Measurements from ENCODE around the gene ACOT8. TPM values are rescaled to one million over a fixed set of nuclear protein-coding genes. Genes with fewer than 3 reads are reported as not detected.
"Not testable (repeated sequence)": the region's sequence is repeated elsewhere in the genome, so short reads cannot be mapped to it uniquely, and the experiment has no call there.

Gene ACOT8
- total RNA-seq (10 to 100 TPM; 28.5 to 42.5 (median 35.0) TPM), polyA plus RNA-seq (100 to 1,000 TPM in 1 of 3 donors, 10 to 100 TPM in 2; 51.0 to 131 (median 80.5) TPM)

DNA sequence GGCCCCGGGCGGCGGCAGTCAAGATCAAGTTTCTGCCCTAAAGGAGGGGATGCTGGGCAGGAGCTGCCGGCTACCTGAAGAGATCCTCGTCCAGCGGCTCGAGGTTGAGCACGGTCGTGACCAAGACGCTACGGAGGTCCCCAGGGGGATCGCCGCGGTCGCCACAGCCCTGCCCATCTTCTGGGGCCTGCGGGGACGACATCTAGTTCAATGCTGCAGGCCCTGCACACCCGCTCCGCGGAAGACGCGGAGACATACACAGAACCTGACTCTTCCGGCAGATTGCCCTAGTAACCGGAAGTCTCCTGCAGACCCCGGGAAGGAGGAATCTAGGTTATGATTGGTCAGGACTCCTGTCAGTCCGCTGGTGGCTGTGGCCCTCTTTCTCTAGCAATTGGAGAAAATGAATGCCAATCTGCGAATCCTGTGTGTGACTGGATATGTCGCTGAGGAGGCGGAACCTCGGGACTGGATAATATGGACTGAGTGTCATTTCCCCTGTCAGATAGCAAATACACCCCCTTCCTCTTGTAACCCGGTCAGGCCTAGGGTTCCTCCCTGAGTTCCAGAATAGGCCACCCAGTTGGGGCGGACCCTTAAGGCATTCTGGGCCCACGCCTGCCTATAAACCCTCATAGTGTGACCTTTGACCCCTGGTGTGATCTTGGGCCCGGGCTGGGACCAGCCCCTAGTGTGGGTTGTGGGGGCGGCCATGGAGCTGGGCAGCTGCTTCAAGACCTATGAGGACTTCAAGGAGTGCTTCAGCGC lies at the start of gene ACOT8, which contains the start of gene ZSWIM3:
Gene ACOT8, minus strand, starts transcription at position 279 of the 768 bp plus-strand sequence. Its CDS starts 77 bp downstream, at position 202.
Gene ZSWIM3, plus strand, starts transcription at position 501 of the 768 bp plus-strand sequence. Its CDS starts 212 bp downstream, at position 713.
- Histone ChIP-seq H3K4me1 (peaks cover 0 to 46% (median 34%) of the 10 kb centered on the region in 4 donors), H3K4me3 (peak within 1 kb of the TSS; percentile 57 to 91 (median 78)), H3K9me3 (no peaks in the 10 kb centered on the region), H3K27ac (peak within 1 kb of the TSS; percentile 83 to 85 (median 84)), H3K27me3 (no peaks in the 10 kb centered on the region), H3K36me3 (peaks cover 0 to 12% (median 2%) of the 10 kb centered on the region in 4 donors)
- WGBS, 2 donors = 0% methylated on average over 36 of the region's 36 CpGs
- peak; percentile 38 to 85 (median 84) for TF ChIP-seq POLR2AphosphoS5 (IDR thresholded peaks at IDR 0.05)
- TF ChIP-seq POLR2A (IDR thresholded peaks at IDR 0.05) = peak; percentile 52 to 54
- TF ChIP-seq, protein P1, sequence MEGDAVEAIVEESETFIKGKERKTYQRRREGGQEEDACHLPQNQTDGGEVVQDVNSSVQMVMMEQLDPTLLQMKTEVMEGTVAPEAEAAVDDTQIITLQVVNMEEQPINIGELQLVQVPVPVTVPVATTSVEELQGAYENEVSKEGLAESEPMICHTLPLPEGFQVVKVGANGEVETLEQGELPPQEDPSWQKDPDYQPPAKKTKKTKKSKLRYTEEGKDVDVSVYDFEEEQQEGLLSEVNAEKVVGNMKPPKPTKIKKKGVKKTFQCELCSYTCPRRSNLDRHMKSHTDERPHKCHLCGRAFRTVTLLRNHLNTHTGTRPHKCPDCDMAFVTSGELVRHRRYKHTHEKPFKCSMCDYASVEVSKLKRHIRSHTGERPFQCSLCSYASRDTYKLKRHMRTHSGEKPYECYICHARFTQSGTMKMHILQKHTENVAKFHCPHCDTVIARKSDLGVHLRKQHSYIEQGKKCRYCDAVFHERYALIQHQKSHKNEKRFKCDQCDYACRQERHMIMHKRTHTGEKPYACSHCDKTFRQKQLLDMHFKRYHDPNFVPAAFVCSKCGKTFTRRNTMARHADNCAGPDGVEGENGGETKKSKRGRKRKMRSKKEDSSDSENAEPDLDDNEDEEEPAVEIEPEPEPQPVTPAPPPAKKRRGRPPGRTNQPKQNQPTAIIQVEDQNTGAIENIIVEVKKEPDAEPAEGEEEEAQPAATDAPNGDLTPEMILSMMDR (IDR thresholded peaks at IDR 0.05) = no peak
- TF ChIP-seq EP300 (IDR thresholded peaks at IDR 0.05) = no peak
- intact Hi-C loops (cut with DNase I) = no loop called here
- peak; percentile 99 for DNase-seq

DNA sequence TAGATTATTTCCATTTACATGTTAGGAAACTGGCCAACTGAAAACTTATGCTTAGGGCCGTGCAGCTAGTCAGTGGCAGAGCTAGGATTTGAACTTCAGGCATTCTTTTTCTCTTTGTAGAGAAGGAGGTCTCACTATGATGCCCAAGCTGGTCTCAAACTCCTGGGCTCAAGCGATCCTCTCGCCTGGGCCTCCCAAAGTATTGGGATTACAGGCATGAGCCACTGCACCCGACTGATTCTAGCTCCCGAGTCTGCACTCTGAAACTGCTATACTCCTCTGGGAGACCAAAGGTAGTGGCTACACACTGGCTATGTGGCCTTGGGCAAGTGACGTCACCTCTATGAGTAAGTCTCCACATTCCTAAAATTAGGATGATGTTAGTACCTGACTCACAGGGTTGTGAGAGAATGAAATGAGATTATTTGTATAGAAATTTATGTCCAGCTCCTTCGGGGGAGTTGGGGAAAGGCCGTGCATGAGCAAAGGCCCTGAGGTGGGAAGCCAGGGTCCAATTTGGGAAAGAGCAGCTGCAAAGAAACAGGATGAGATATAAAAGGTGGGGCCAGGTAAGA lies 48.4 kb upstream of the ACOT8 start:
- Histone ChIP-seq H3K4me3 (no peak overlapping the region), H3K27me3 (no peaks in the 10 kb centered on the region), H3K36me3 (peaks cover 0 to 32% (median 6%) of the 10 kb centered on the region in 4 donors), H3K27ac (no peak overlapping the region), H3K4me1 (no peaks in the 10 kb centered on the region), H3K9me3 (no peaks in the 10 kb centered on the region)
- WGBS, 2 donors = 90 to 91% methylated on average over 8 of the region's 8 CpGs
- intact Hi-C loops (cut with DNase I) = no loop called here
- DNase-seq = no peak
- TF ChIP-seq, protein P1 (IDR thresholded peaks at IDR 0.05) = no peak
- no peak for TF ChIP-seq POLR2AphosphoS5 (IDR thresholded peaks at IDR 0.05)

DNA sequence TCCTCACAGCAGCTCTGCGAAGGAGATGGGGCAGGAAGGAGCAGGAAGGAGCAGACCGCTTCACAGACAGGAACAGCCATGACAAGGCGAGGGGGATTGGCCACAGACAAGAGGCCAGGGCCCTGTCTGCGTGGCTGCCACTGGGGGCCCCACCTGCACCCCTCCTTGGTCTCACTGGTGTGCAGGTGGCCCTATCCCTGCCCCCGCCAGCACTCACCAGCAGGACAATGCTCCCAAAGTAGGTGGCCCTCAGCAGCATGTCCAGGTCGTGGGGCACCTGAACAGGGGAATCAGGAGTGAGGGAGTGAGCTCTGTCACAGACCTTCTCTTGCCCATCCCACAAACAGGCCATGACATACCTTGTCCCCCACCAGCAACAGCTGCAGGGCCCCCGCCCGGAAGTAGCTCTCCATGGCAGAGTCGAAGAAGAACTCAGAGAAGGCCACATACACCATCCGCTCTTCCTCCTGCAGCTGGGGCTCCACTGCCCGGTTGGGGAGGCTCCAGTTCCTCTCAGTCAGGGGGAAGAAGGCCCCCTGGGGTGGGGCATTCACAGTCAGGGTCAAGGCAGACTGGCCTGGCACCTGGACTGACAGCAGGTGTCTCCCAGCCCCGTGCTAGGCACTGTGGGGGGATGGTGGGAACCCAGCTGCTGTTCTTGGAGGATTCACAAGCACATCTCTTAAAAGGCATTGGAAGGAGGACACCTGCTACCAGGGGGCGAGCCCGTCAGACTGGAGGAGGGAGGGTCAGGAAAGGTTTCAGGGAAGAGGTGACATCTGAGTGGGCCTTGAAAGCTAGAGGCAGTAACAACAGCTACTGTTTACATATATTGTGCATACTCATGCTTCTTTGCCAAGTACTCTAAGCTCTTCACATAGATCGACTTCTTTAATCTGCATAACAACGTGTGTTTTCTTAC lies 47.7 kb upstream of the ACOT8 start:
- Histone ChIP-seq H3K27ac (no peak overlapping the region), H3K36me3 (peaks cover 0 to 38% (median 6%) of the 10 kb centered on the region in 4 donors), H3K4me1 (no peaks in the 10 kb centered on the region), H3K4me3 (no peak overlapping the region), H3K27me3 (no peaks in the 10 kb centered on the region), H3K9me3 (no peaks in the 10 kb centered on the region)
- no peak for TF ChIP-seq POLR2AphosphoS5 (IDR thresholded peaks at IDR 0.05)
- TF ChIP-seq, protein P1 (IDR thresholded peaks at IDR 0.05) = no peak
- no peak for DNase-seq
- 78 to 81% methylated on average over 16 of the region's 16 CpGs for WGBS, 2 donors
- intact Hi-C loops (cut with DNase I) = no loop called here

DNA sequence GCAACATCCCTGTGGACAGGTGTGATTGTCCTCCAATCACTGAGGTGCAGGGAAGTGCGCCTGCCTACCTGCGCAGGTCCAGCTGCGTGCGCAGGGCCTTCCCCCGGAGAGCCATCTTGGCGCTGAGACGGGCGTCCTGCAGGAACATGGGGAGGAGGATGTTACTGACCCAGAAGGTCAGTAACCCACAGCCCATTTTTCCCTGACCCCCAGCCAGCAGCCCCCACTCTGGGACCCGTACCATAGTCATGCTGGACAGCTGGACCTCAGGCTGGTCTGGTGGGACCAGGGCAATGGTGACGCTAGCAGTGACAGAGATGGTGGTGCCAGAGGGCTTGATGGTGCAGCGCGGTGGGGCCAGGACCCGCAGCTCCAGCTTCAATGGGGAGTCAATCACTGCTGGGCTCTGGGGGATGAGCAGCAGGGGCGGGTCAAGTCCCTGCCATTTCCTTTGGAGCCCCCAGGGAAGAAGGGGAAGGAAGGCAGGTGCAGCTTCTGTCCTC lies 45.1 kb upstream of the ACOT8 start:
- no peak overlapping the region for H3K27ac ChIP-seq
- intact Hi-C loops (cut with DNase I) = no loop called here
- no peaks in the 10 kb centered on the region for H3K4me1 ChIP-seq
- no peaks in the 10 kb centered on the region for H3K27me3 ChIP-seq
- TF ChIP-seq POLR2A (IDR thresholded peaks at IDR 0.05) (no peak), POLR2AphosphoS5 (IDR thresholded peaks at IDR 0.05) (no peak), EP300 (IDR thresholded peaks at IDR 0.05) (no peak)
- TF ChIP-seq, protein P1 (IDR thresholded peaks at IDR 0.05) = no peak
- 92 to 93% methylated on average over 14 of the region's 14 CpGs for WGBS, 2 donors
- no peak overlapping the region for H3K4me3 ChIP-seq
- no peak for DNase-seq
- H3K9me3 ChIP-seq = no peaks in the 10 kb centered on the region
- peaks cover under 1 to 60% (median 4%) of the 10 kb centered on the region in 4 donors for H3K36me3 ChIP-seq

DNA sequence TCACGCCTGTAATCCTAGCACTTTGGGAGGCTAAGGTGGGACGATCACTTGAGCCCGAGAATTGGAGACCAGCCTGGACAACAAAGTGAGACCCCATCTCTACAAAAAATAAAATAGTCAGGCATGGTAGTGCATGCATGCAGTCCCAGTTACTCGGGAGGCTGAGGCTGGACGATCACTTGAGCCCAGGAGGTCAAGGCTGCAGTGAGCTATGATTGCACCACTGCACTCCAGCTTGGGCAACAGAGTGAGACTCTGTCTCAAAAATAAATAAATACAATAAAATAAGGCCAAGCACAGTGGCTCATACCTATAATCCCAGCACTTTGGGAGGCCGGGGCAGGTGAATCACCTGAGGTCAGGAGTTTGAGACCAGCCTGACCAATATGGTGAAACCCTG lies 44.1 kb upstream of the ACOT8 start:
- H3K36me3 ChIP-seq = peaks cover 8 to 68% (median 13%) of the 10 kb centered on the region in 4 donors
- H3K4me1 ChIP-seq; intact Hi-C loops (cut with DNase I); H3K9me3 ChIP-seq; H3K27ac ChIP-seq; H3K27me3 ChIP-seq; H3K4me3 ChIP-seq; DNase-seq: not testable (repeated sequence)
- WGBS, 2 donors = 96% methylated on average over 6 of the region's 6 CpGs
